ENCODE data around the gene FAM53B. TPM values are rescaled to one million over a fixed set of nuclear protein-coding genes. Genes with fewer than 3 reads are reported as not detected.
A peak's percentile ranks its signal among the peaks of the same experiment; 100 is the strongest.

The FAM53B gene
- total RNA-seq, 4 donors from 2014 or later: 41.0 to 110 (median 50.0) TPM

DNA sequence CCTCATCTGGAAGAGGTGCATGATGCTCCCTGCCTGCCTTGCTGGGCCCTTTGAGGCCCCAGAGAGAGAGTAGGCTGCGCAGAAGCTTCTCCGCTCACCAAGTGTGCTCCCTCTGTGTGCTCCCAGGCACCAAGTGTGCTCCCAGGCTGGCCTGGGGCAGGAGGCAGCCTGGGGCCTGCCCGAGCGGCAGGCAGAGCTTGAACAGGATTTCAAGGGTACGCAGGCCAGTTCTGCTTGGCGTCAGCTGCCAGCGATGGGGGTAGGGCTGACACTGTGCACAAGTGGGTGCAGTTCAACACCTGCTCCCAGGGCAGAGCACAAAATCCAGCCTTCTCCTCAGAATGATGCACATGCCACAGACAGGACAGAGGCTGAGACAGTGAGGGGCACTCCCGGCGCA, 119.7 kb downstream of the FAM53B start:
- Histone ChIP-seq H3K27me3 (no peaks in the 10 kb centered on the region), H3K36me3 (no peaks in the 10 kb centered on the region), H3K27ac (no peak overlapping the region), H3K9me3 (no peaks in the 10 kb centered on the region), H3K4me1 (peaks cover 25 to 49% (median 30%) of the 10 kb centered on the region in 4 donors), H3K4me3 (no peak overlapping the region)
- in situ Hi-C loops (cut with MboI; ENCODE audit: low pct_ligation_motif_present in 1 of 4, low pct_unique_long_range_greater_than_20kb in 1 of 4, low sequenced_read_pairs in 3 of 4) (no loop called here), intact Hi-C loops (cut with DNase I; ENCODE audit: low total_unique reads) (loop anchor here (10.0 kb wide), 1 partner anchor 90 kb away; no protein-coding TSS in a partner anchor)
- DNase-seq: no peak
- TF ChIP-seq, protein P1, sequence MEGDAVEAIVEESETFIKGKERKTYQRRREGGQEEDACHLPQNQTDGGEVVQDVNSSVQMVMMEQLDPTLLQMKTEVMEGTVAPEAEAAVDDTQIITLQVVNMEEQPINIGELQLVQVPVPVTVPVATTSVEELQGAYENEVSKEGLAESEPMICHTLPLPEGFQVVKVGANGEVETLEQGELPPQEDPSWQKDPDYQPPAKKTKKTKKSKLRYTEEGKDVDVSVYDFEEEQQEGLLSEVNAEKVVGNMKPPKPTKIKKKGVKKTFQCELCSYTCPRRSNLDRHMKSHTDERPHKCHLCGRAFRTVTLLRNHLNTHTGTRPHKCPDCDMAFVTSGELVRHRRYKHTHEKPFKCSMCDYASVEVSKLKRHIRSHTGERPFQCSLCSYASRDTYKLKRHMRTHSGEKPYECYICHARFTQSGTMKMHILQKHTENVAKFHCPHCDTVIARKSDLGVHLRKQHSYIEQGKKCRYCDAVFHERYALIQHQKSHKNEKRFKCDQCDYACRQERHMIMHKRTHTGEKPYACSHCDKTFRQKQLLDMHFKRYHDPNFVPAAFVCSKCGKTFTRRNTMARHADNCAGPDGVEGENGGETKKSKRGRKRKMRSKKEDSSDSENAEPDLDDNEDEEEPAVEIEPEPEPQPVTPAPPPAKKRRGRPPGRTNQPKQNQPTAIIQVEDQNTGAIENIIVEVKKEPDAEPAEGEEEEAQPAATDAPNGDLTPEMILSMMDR (IDR thresholded peaks at IDR 0.05): no peak
- no peak for TF ChIP-seq POLR2A (IDR thresholded peaks at IDR 0.05)
- no peak for TF ChIP-seq POLR2AphosphoS5 (IDR thresholded peaks at IDR 0.05)
- no peak for TF ChIP-seq EP300 (IDR thresholded peaks at IDR 0.05; ENCODE audit: low read depth)
- 85% methylated on average over 9 of the region's 9 CpGs; no CpG with 5 or more reads in 1 of the 2 donors for WGBS, 2 donors (ENCODE audit: low coverage in 1 of 2)

DNA sequence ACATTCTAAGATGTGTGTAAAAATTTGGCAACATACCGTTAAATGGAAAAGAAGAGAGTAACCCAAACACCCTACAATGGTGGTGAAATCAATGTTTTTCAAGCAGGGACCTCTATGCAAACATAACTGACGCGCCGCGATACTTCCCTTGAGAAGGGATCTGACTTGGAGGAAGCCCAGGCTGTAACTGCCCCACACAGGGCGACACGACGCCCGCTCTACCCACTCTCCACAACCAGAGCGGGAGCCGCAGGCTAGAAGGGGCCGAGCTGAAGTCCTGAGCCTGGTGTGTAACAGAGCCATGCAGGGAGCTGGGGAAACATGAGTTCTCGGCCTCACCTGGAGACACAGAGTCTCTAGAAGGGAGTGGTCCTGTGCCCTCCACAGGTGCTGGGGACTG, 120.2 kb downstream of the FAM53B start:
- in situ Hi-C loops (cut with MboI; ENCODE audit: low pct_ligation_motif_present in 1 of 4, low pct_unique_long_range_greater_than_20kb in 1 of 4, low sequenced_read_pairs in 3 of 4): no loop called here
- Histone ChIP-seq H3K4me1 (peaks cover 24 to 49% (median 32%) of the 10 kb centered on the region in 4 donors), H3K27me3 (no peaks in the 10 kb centered on the region), H3K27ac (no peak overlapping the region), H3K4me3 (no peak overlapping the region), H3K9me3 (no peaks in the 10 kb centered on the region), H3K36me3 (no peaks in the 10 kb centered on the region)
- TF ChIP-seq POLR2A (IDR thresholded peaks at IDR 0.05): no peak
- no peak for TF ChIP-seq POLR2AphosphoS5 (IDR thresholded peaks at IDR 0.05)
- no peak for TF ChIP-seq EP300 (IDR thresholded peaks at IDR 0.05; ENCODE audit: low read depth)
- 94% methylated on average over 5 to 13 of the region's 13 CpGs for WGBS, 2 donors (ENCODE audit: low coverage in 1 of 2)
- intact Hi-C loops (cut with DNase I; ENCODE audit: low total_unique reads): loop anchor here (10.0 kb wide), 1 partner anchor 89 kb away; no protein-coding TSS in a partner anchor
- no peak for DNase-seq

DNA sequence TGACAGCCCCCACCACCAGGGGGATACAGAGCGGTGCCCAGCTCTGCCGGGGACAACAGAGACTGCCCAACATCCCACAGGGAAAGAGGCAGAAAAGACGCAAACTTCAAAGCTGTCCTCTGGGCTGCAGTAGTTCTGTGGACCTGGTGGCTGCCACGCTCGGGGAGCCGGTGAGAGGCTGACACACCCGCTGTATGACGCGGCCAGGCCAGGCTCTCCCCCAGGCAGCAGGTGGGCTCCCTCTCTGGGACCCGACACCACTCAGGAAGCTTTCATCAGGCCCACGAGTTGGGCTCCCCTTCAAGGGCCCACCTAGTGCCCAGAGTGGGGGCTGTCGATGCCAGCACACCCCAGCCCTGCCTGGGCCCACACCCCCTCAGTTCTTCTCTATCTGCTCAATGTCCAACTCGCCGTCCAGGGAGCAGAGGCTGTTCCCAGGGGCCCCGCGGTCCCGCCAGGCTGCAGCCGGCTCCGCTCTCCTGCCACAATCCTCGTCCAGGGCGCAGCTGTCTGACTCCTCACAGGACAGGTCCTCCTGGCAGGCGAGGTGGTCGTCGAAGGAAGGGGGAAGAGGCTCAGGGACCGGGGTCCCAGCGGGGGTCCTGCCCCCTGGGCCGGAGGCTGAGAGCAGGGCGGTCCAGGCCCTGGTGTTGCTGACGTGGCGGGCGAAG, 121.2 kb downstream of the FAM53B start:
- whole genome bisulfite sequencing, 2 donors (ENCODE audit: low coverage in 1 of 2): 93% methylated on average over 23 of the region's 31 CpGs; no CpG with 5 or more reads in 1 of the 2 donors
- Histone ChIP-seq H3K27ac (no peak overlapping the region), H3K36me3 (no peaks in the 10 kb centered on the region), H3K4me3 (no peak overlapping the region), H3K9me3 (no peaks in the 10 kb centered on the region), H3K4me1 (peaks cover 16 to 40% (median 26%) of the 10 kb centered on the region in 4 donors), H3K27me3 (no peaks in the 10 kb centered on the region)
- intact Hi-C loops (cut with DNase I; ENCODE audit: low total_unique reads): loop anchor here (10.0 kb wide), 1 partner anchor 88 kb away; no protein-coding TSS in a partner anchor
- in situ Hi-C loops (cut with MboI; ENCODE audit: low pct_ligation_motif_present in 1 of 4, low pct_unique_long_range_greater_than_20kb in 1 of 4, low sequenced_read_pairs in 3 of 4): no loop called here
- TF ChIP-seq POLR2A (IDR thresholded peaks at IDR 0.05) (no peak), EP300 (IDR thresholded peaks at IDR 0.05; ENCODE audit: low read depth) (no peak), POLR2AphosphoS5 (IDR thresholded peaks at IDR 0.05) (no peak)
- TF ChIP-seq, protein P1 (IDR thresholded peaks at IDR 0.05): no peak
- DNase-seq: no peak

DNA sequence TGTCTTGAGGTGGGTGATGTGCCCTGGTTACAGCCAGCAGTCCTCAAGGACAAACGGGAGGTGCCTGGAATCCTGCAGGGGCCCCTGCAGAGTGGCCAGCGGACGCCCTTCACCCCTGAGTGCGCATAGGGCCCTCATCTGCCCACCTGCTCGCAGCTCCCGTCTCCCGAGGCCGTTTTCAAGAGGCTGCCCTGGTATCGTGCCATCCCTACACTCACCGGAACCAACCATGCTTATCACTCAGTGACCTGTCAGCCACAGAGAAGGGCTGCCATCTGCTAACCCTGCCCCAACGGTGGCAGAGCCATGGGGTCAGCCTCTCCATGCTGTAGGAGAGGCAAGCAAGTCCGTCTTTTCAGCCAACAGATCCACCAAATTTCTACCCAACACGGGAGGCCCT, 122.0 kb downstream of the FAM53B start:
- H3K9me3 ChIP-seq: no peaks in the 10 kb centered on the region
- H3K27me3 ChIP-seq: no peaks in the 10 kb centered on the region
- 60 to 94% methylated on average over 1 to 13 of the region's 13 CpGs for WGBS, 2 donors (ENCODE audit: low coverage in 1 of 2)
- peaks cover 7 to 32% (median 18%) of the 10 kb centered on the region in 4 donors for H3K4me1 ChIP-seq
- in situ Hi-C loops (cut with MboI; ENCODE audit: low pct_ligation_motif_present in 1 of 4, low pct_unique_long_range_greater_than_20kb in 1 of 4, low sequenced_read_pairs in 3 of 4) (no loop called here), intact Hi-C loops (cut with DNase I; ENCODE audit: low total_unique reads) (loop anchor here (10.0 kb wide), 1 partner anchor 87 kb away; no protein-coding TSS in a partner anchor)
- peak overlapping the region in 1 of 4 donors; percentile 6 for H3K27ac ChIP-seq
- H3K36me3 ChIP-seq: no peaks in the 10 kb centered on the region
- H3K4me3 ChIP-seq: no peak overlapping the region
- no peak for TF ChIP-seq POLR2A (IDR thresholded peaks at IDR 0.05)
- TF ChIP-seq POLR2AphosphoS5 (IDR thresholded peaks at IDR 0.05): no peak
- TF ChIP-seq, protein P1 (IDR thresholded peaks at IDR 0.05): no peak
- TF ChIP-seq EP300 (IDR thresholded peaks at IDR 0.05; ENCODE audit: low read depth): no peak
- DNase-seq: no peak
